Prostate gland (tissue), 2 donors: Measurements from ENCODE around the gene SLC35A3. TPM values are rescaled to one million over a fixed set of nuclear protein-coding genes. Genes with fewer than 3 reads are reported as not detected.

ENCODE experiments used
- DNase-seq: peaks from one replicate; pipeline ENCODE4 v3.0.0-alpha.2; 2019; ENCODE audit warnings: low spot score
- H3K27ac ChIP-seq, 2 donors: fragments of 200-600 bp; sonication (generic); 2 replicates each; pipeline ENCODE4 v1.5.1; 2017 to 2019
- H3K27me3 ChIP-seq: fragments of 200-600 bp; sonication (generic); replicated peaks from 2 replicates; pipeline ENCODE4 v1.5.1; 2019; ENCODE audit not compliant: insufficient read depth
- H3K36me3 ChIP-seq, 2 donors: fragments of 200-600 bp; sonication (generic); 1 replicate in 1 of 2; 2 replicates in 1 of 2; pipeline versions ENCODE4 v1.5.1 to v1.8.1; 2017 to 2019
- H3K4me1 ChIP-seq: fragments of 200-600 bp; sonication (generic); replicated peaks from 2 replicates; pipeline ENCODE4 v1.5.1; 2019
- H3K4me3 ChIP-seq, 2 donors: fragments of 200-600 bp; sonication (generic); 2 replicates each; pipeline ENCODE4 v1.5.1; 2017 to 2019
- H3K9me3 ChIP-seq: fragments of 200-600 bp; sonication (generic); 2 replicates; pipeline ENCODE4 v1.5.1; 2017
- POLR2A ChIP-seq: fragments of 450-650 bp; IDR thresholded peaks from one replicate; pipeline ENCODE4 v1.6.1; 2016; ENCODE audit warnings: antibody characterized with exemption, mild to moderate bottlenecking
- POLR2AphosphoS5 ChIP-seq: sonication (generic); formaldehyde crosslinking; IDR thresholded peaks from one replicate; pipeline ENCODE4 v1.6.1; 2017; ENCODE audit warnings: antibody characterized with exemption
- WGBS: methylation state at CpG from one replicate; pipeline ENCODE4 v1.1.5; 2018; 5-methylcytosine and 5-hydroxymethylcytosine counted together
- intact Hi-C: fragments of 100-400 bp; cut with DNase I; formaldehyde crosslinking; loops from one replicate; pipeline ENCODE4 v1.14.2; 2022
- total RNA-seq, 2 donors: library from RNA; depleted of rRNA; stranded (reverse); fragments of >200 nt; gene quantifications; one replicate each; pipeline ENCODE4 v1.1.0, GENCODE V29; 2016
- TF ChIP-seq, protein P1 (sequence below), 4 experiments: fragments of 200-600 bp in 2 of 4; fragments of 450-650 bp in 2 of 4; sonication (generic) in 2 of 4; IDR thresholded peaks; 1 replicate in 3 of 4; 2 replicates in 1 of 4; pipeline ENCODE4 v1.5.1; 2016 to 2019; ENCODE audit warnings: antibody characterized with exemption in 4 of 4, mild to moderate bottlenecking in 2 of 4, moderate library complexity in 2 of 4

The SLC35A3 gene
- total RNA-seq, 2 donors from 2014 or later: 32.0 to 79.5 TPM

- 96% methylated on average over 3 of the region's 3 CpGs for WGBS
- H3K36me3 ChIP-seq: peaks cover 0 to 5% of the 10 kb centered on the region in 2 donors
- intact Hi-C loops: no loop called here
Observed at GRCh38 chr1:100061681-100062080, 91.9 kb downstream of the SLC35A3 start.

DNA sequence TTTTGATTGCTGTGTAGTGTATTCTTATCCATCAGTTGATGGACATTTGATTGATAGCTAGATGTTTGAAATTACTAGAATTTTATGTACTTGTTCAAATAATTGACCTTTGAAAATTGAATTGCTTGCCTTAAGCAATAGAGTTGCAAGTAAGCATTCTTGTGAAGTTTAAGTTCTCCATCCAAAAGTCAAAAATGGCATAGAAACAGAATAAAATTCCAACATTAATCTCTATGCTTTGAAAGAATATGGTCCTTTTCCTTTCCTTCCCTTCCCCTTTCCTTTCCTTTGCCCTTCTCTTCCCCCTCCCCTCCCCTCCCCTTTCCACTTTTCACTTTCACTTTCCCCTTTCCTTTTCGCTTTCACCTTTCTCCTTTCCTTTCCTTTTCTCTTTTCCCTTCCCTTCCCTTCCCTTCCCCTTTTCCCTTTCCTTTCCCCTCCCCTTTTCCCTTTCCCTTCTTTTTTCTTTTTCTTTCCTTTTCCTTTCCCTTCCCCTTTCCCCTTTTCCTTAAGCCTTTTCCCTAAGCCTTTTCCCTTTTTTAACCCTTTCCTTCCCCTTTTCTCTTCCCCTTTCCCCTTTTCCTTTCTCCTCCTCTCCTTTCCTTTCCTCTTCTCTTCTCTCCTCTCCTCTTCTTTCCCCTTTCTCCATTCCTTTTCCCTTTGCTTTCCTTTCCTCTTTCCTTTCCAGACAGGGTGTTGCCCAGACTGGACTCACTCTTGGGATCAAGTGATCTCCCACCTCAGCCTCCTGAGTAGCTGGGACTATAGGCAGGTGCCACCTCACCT, 95.6 kb downstream of the SLC35A3 start:
- Histone ChIP-seq H3K9me3 (no peaks in the 10 kb centered on the region), H3K4me3 (no peak overlapping the region), H3K36me3 (peaks cover 0 to 5% of the 10 kb centered on the region in 2 donors), H3K4me1 (no peaks in the 10 kb centered on the region), H3K27ac (no peak overlapping the region), H3K27me3 (no peaks in the 10 kb centered on the region)
- intact Hi-C loops: no loop called here
- DNase-seq: no peak
- TF ChIP-seq POLR2AphosphoS5 (no peak), POLR2A (no peak)
- TF ChIP-seq, protein P1, sequence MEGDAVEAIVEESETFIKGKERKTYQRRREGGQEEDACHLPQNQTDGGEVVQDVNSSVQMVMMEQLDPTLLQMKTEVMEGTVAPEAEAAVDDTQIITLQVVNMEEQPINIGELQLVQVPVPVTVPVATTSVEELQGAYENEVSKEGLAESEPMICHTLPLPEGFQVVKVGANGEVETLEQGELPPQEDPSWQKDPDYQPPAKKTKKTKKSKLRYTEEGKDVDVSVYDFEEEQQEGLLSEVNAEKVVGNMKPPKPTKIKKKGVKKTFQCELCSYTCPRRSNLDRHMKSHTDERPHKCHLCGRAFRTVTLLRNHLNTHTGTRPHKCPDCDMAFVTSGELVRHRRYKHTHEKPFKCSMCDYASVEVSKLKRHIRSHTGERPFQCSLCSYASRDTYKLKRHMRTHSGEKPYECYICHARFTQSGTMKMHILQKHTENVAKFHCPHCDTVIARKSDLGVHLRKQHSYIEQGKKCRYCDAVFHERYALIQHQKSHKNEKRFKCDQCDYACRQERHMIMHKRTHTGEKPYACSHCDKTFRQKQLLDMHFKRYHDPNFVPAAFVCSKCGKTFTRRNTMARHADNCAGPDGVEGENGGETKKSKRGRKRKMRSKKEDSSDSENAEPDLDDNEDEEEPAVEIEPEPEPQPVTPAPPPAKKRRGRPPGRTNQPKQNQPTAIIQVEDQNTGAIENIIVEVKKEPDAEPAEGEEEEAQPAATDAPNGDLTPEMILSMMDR (IDR thresholded peaks at IDR 0.05): no peak
- 81% methylated on average over 1 of the region's 1 CpG for WGBS

More at GRCh38 chr1:100061681-100062080, 91.9 kb downstream of the SLC35A3 start:
- no peak overlapping the region for H3K27ac ChIP-seq
- no peaks in the 10 kb centered on the region for H3K4me1 ChIP-seq
- H3K9me3 ChIP-seq: no peaks in the 10 kb centered on the region
- DNase-seq: no peak
- TF ChIP-seq, protein P1 (IDR thresholded peaks at IDR 0.05): no peak
- no peak for TF ChIP-seq POLR2AphosphoS5
- TF ChIP-seq POLR2A: no peak
- no peaks in the 10 kb centered on the region for H3K27me3 ChIP-seq
- no peak overlapping the region for H3K4me3 ChIP-seq

DNA sequence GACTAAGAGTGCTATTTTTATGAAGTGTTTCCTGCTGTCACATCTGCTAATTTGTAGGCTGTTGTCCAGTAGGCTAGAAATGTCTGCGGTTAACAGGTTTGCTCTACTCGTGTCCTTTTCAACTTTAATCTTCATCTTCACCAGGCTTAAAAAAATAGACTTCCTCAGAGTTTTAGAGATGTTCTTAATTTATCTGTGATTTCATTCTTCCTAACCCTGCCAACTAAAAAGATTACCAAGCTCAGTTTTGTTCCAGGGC, 96.1 kb downstream of the SLC35A3 start:
- no peak for TF ChIP-seq POLR2A
- TF ChIP-seq, protein P1 (IDR thresholded peaks at IDR 0.05): no peak
- TF ChIP-seq POLR2AphosphoS5: no peak
- WGBS: 88% methylated on average over 2 of the region's 2 CpGs
- peaks cover 0 to 5% of the 10 kb centered on the region in 2 donors for H3K36me3 ChIP-seq

GRCh38 chr1:100070201-100070939, 100.6 kb downstream of the SLC35A3 start:
- DNase-seq: no peak
- no peaks in the 10 kb centered on the region for H3K36me3 ChIP-seq
- intact Hi-C loops: no loop called here
- WGBS: 96% methylated on average over 5 of the region's 5 CpGs
- H3K4me3 ChIP-seq: no peak overlapping the region
- H3K27ac ChIP-seq: no peak overlapping the region
- no peak for TF ChIP-seq POLR2AphosphoS5
- no peak for TF ChIP-seq POLR2A
- TF ChIP-seq, protein P1 (IDR thresholded peaks at IDR 0.05): no peak
- no peaks in the 10 kb centered on the region for H3K4me1 ChIP-seq
- H3K27me3 ChIP-seq: no peaks in the 10 kb centered on the region
- H3K9me3 ChIP-seq: no peaks in the 10 kb centered on the region

More for the DNA sequence above, 96.1 kb downstream of the SLC35A3 start:
- Histone ChIP-seq H3K27me3 (no peaks in the 10 kb centered on the region), H3K4me3 (no peak overlapping the region), H3K27ac (no peak overlapping the region), H3K9me3 (no peaks in the 10 kb centered on the region), H3K4me1 (no peaks in the 10 kb centered on the region)
- DNase-seq: no peak
- intact Hi-C loops: no loop called here
